CD4-positive, alpha-beta memory T cell (primary cell): ENCODE results near the gene EPHB6. TPM values are rescaled to one million over a fixed set of nuclear protein-coding genes. Genes with fewer than 3 reads are reported as not detected.

ENCODE experiments used
- CTCF ChIA-PET: fragments of 350-600 bp; sonication (Branson Sonifier 250); formaldehyde crosslinking; loops from one replicate; lab custom pipeline; 2021; ENCODE audit warnings: inconsistent platforms; ENCODE audit not compliant: partially characterized antibody; lab: Charles Lee
- POLR2A ChIA-PET: fragments of 350-600 bp; sonication (Branson Sonifier 250); formaldehyde crosslinking; loops from one replicate; lab custom pipeline; 2021; ENCODE audit not compliant: partially characterized antibody; lab: Charles Lee
- DNase-seq, 5 donors: peaks; one replicate each; pipeline versions ENCODE4 v3.0.0 to v3.0.0-alpha.2; 2020 to 2022; ENCODE audit warnings: mixed read lengths in 1 of 5
- H3K27ac ChIP-seq: one replicate; pipeline ENCODE4 v1.7.0; 2013; ENCODE audit warnings: low read depth, low read length
- H3K27me3 ChIP-seq: 2 replicates; pipeline ENCODE4 v1.7.0; 2013; ENCODE audit warnings: mild to moderate bottlenecking, low read length, moderate library complexity; ENCODE audit not compliant: insufficient read depth
- H3K36me3 ChIP-seq: 2 replicates; pipeline ENCODE4 v1.7.0; 2013; ENCODE audit warnings: mild to moderate bottlenecking, low read length, moderate library complexity; ENCODE audit not compliant: insufficient read depth
- H3K4me1 ChIP-seq: 2 replicates; pipeline ENCODE4 v1.7.0; 2013; ENCODE audit warnings: mild to moderate bottlenecking, low read length, moderate library complexity; ENCODE audit not compliant: insufficient read depth
- H3K4me3 ChIP-seq, 2 donors: one replicate each; pipeline ENCODE4 v1.7.0; 2013; ENCODE audit warnings: low read length in 2 of 2, mild to moderate bottlenecking in 1 of 2
- H3K9me3 ChIP-seq, 2 donors: one replicate each; pipeline ENCODE4 v1.7.0; 2013; ENCODE audit warnings: low read length in 2 of 2, control low read depth in 1 of 2; ENCODE audit not compliant: control insufficient read depth in 1 of 2
- H3K27ac Mint-ChIP-seq, 7 donors: one replicate each; pipeline ENCODE4 v1.8.0; 2020 to 2021; ENCODE audit warnings: mixed read lengths in 7 of 7, mild to moderate bottlenecking in 6 of 7, inconsistent platforms in 3 of 7, moderate library complexity in 3 of 7
- H3K27me3 Mint-ChIP-seq, 2 donors: one replicate each; pipeline ENCODE4 v1.8.0; 2020 to 2021; ENCODE audit warnings: mixed read lengths in 2 of 2
- H3K36me3 Mint-ChIP-seq, 2 donors: one replicate each; pipeline ENCODE4 v1.8.0; 2020 to 2021; ENCODE audit warnings: mixed read lengths in 2 of 2, inconsistent platforms in 1 of 2, mild to moderate bottlenecking in 1 of 2
- H3K4me1 Mint-ChIP-seq, 4 donors: one replicate each; pipeline ENCODE4 v1.8.0; 2020 to 2021; ENCODE audit warnings: mixed read lengths in 4 of 4, mild to moderate bottlenecking in 1 of 4
- H3K4me3 Mint-ChIP-seq, 8 donors: one replicate each; pipeline ENCODE4 v1.8.0; 2020 to 2021; ENCODE audit warnings: mixed read lengths in 8 of 8, mild to moderate bottlenecking in 7 of 8, moderate library complexity in 6 of 8, inconsistent platforms in 3 of 8
- H3K9me3 Mint-ChIP-seq, 8 donors: one replicate each; pipeline ENCODE4 v1.8.0; 2020 to 2021; ENCODE audit warnings: mixed read lengths in 8 of 8, mild to moderate bottlenecking in 5 of 8, inconsistent platforms in 3 of 8, moderate library complexity in 1 of 8
- intact Hi-C: fragments of 100-400 bp; cut with micrococcal nuclease; formaldehyde crosslinking; loops from one replicate; pipeline ENCODE4 v1.15.1; 2023
- polyA plus RNA-seq, 2 donors: library from polyadenylated mRNA; unstranded; fragments of 300-500 nt; fragmentation: Illumina TruSeq; gene quantifications; one replicate each; pipeline ENCODE4 v1.2.3, GENCODE V29; 2021
- total RNA-seq, 2 experiments: library from RNA; stranded (reverse); gene quantifications; one replicate each; pipeline ENCODE4 v1.2.3, GENCODE V29; 2021

Gene EPHB6
- total and polyA plus RNA-seq, 4 experiments from 2014 or later, result 14.2 to 65.0 (median 37.9) TPM

GRCh38 chr7:142880876-142881505 is 26.1 kb downstream of the EPHB6 start:
- H3K4me1 ChIP-seq, result no peaks in the 10 kb centered on the region
- Mint-ChIP-seq H3K27ac (no peak overlapping the region), H3K4me3 (no peak overlapping the region), H3K4me1 (peaks cover 0 to 4% (median 0%) of the 10 kb centered on the region in 4 donors), H3K36me3 (no peaks in the 10 kb centered on the region), H3K9me3 (no peaks in the 10 kb centered on the region), H3K27me3 (peaks cover 2 to 8% of the 10 kb centered on the region in 2 donors)
- no peak overlapping the region for H3K4me3 ChIP-seq
- H3K27ac ChIP-seq, result no peak overlapping the region
- intact Hi-C loops, result loop anchor here (1.0 kb wide), 1 partner anchor 27 kb away; no protein-coding TSS in a partner anchor
- POLR2A ChIA-PET, result no interaction called here
- CTCF ChIA-PET, result interaction anchor here (0.6 to 3.9 kb wide), 23 partner anchors 8 to 577 kb away, joined by 3 to 14 read pairs (median 4); partner anchors contain the start of genes EPHB6 and TRPV5
- no peaks in the 10 kb centered on the region for H3K27me3 ChIP-seq
- H3K9me3 ChIP-seq, result no peaks in the 10 kb centered on the region
- peak; percentile 35 to 57 (median 55) for DNase-seq
- H3K36me3 ChIP-seq, result no peaks in the 10 kb centered on the region

GRCh38 chr7:142881586-142882337 is 26.9 kb downstream of the EPHB6 start:
- Histone ChIP-seq H3K4me1 (no peaks in the 10 kb centered on the region), H3K36me3 (no peaks in the 10 kb centered on the region), H3K27me3 (no peaks in the 10 kb centered on the region), H3K27ac (no peak overlapping the region), H3K9me3 (no peaks in the 10 kb centered on the region), H3K4me3 (no peak overlapping the region)
- H3K36me3 Mint-ChIP-seq, result no peaks in the 10 kb centered on the region
- peaks cover 2 to 6% of the 10 kb centered on the region in 2 donors for H3K27me3 Mint-ChIP-seq
- ChIA-PET CTCF (interaction anchor here (0.6 to 3.9 kb wide), 22 partner anchors 9 to 578 kb away, joined by 3 to 14 read pairs (median 4); partner anchors contain the start of genes EPHB6 and TRPV5), POLR2A (no interaction called here)
- no peak for DNase-seq
- no peaks in the 10 kb centered on the region for H3K9me3 Mint-ChIP-seq
- intact Hi-C loops, result loop anchor here (1.0 kb wide), 1 partner anchor 27 kb away; no protein-coding TSS in a partner anchor
- H3K4me3 Mint-ChIP-seq, result no peak overlapping the region
- H3K4me1 Mint-ChIP-seq, result peaks cover 0 to 4% (median 0%) of the 10 kb centered on the region in 4 donors
- H3K27ac Mint-ChIP-seq, result no peak overlapping the region

GRCh38 chr7:142882338-142882678 is 27.4 kb downstream of the EPHB6 start:
- ChIA-PET POLR2A (no interaction called here), CTCF (interaction anchor here (1.0 to 3.9 kb wide), 9 partner anchors 9 to 469 kb away, joined by 3 to 14 read pairs (median 4); partner anchors contain the start of gene EPHB6)
- Mint-ChIP-seq H3K4me3 (no peak overlapping the region), H3K4me1 (peaks cover 0 to 4% (median 0%) of the 10 kb centered on the region in 4 donors), H3K27me3 (peaks cover 5 to 9% of the 10 kb centered on the region in 2 donors), H3K36me3 (no peaks in the 10 kb centered on the region), H3K27ac (no peak overlapping the region), H3K9me3 (no peaks in the 10 kb centered on the region)
- no peak overlapping the region for H3K4me3 ChIP-seq
- H3K36me3 ChIP-seq, result no peaks in the 10 kb centered on the region
- no peak for DNase-seq
- no peak overlapping the region for H3K27ac ChIP-seq
- H3K27me3 ChIP-seq, result no peaks in the 10 kb centered on the region
- H3K4me1 ChIP-seq, result no peaks in the 10 kb centered on the region
- no peaks in the 10 kb centered on the region for H3K9me3 ChIP-seq
- intact Hi-C loops, result no loop called here

GRCh38 chr7:142883145-142883544 is 28.3 kb downstream of the EPHB6 start:
- Mint-ChIP-seq H3K9me3 (no peaks in the 10 kb centered on the region), H3K4me1 (peaks cover 0 to 4% (median 0%) of the 10 kb centered on the region in 4 donors), H3K27ac (no peak overlapping the region), H3K27me3 (peaks cover 7 to 11% of the 10 kb centered on the region in 2 donors), H3K36me3 (no peaks in the 10 kb centered on the region), H3K4me3 (no peak overlapping the region)
- no peak overlapping the region for H3K4me3 ChIP-seq
- DNase-seq, result no peak
- H3K36me3 ChIP-seq, result no peaks in the 10 kb centered on the region
- H3K27ac ChIP-seq, result no peak overlapping the region
- H3K9me3 ChIP-seq, result no peaks in the 10 kb centered on the region
- no peaks in the 10 kb centered on the region for H3K27me3 ChIP-seq
- POLR2A ChIA-PET, result no interaction called here
- CTCF ChIA-PET, result interaction anchor here (0.6 to 3.9 kb wide), 3 partner anchors 17 to 121 kb away, joined by 3 to 14 read pairs (median 4); partner anchors contain the start of gene EPHB6
- H3K4me1 ChIP-seq, result no peaks in the 10 kb centered on the region
- intact Hi-C loops, result no loop called here

- intact Hi-C loops, result no loop called here
Observed at GRCh38 chr7:142883571-142884285, 28.9 kb downstream of the EPHB6 start.

GRCh38 chr7:142884286-142884640 is 29.4 kb downstream of the EPHB6 start:
- CTCF ChIA-PET, result no interaction called here
- POLR2A ChIA-PET, result no interaction called here
- Histone ChIP-seq H3K4me3 (no peak overlapping the region), H3K27ac (no peak overlapping the region), H3K27me3 (no peaks in the 10 kb centered on the region), H3K9me3 (no peaks in the 10 kb centered on the region), H3K36me3 (no peaks in the 10 kb centered on the region), H3K4me1 (no peaks in the 10 kb centered on the region)
- H3K36me3 Mint-ChIP-seq, result no peaks in the 10 kb centered on the region
- intact Hi-C loops, result no loop called here
- no peak overlapping the region for H3K27ac Mint-ChIP-seq
- DNase-seq, result no peak
- H3K9me3 Mint-ChIP-seq, result no peaks in the 10 kb centered on the region
- H3K4me3 Mint-ChIP-seq, result no peak overlapping the region
- peaks cover 6 to 11% of the 10 kb centered on the region in 2 donors for H3K27me3 Mint-ChIP-seq
- peaks cover 0 to 4% (median 0%) of the 10 kb centered on the region in 4 donors for H3K4me1 Mint-ChIP-seq

More at GRCh38 chr7:142883571-142884285, 28.9 kb downstream of the EPHB6 start:
- no peak overlapping the region for H3K27ac ChIP-seq
- CTCF ChIA-PET, result interaction anchor here (0.6 to 1.9 kb wide), 2 partner anchors 18 to 120 kb away, joined by 3 to 4 read pairs; no protein-coding TSS in a partner anchor
- H3K27me3 ChIP-seq, result no peaks in the 10 kb centered on the region
- no peaks in the 10 kb centered on the region for H3K9me3 ChIP-seq
- Mint-ChIP-seq H3K4me1 (peaks cover 0 to 4% (median 0%) of the 10 kb centered on the region in 4 donors), H3K27me3 (peaks cover 7 to 11% of the 10 kb centered on the region in 2 donors), H3K27ac (no peak overlapping the region), H3K9me3 (no peaks in the 10 kb centered on the region), H3K4me3 (no peak overlapping the region), H3K36me3 (no peaks in the 10 kb centered on the region)
- POLR2A ChIA-PET, result no interaction called here
- H3K4me3 ChIP-seq, result no peak overlapping the region
- no peaks in the 10 kb centered on the region for H3K4me1 ChIP-seq
- H3K36me3 ChIP-seq, result no peaks in the 10 kb centered on the region
- no peak for DNase-seq
